C4-2B (cell line): ENCODE measurements around the gene SYNE2.

Source experiments
- H3K27ac ChIP-seq: fragments of 450-650 bp; 2 replicates; pipeline ENCODE4 v1.5.1; 2017
- CTCF ChIP-seq: fragments of 450-650 bp; conservative IDR thresholded peaks from 2 replicates; pipeline ENCODE4 v1.5.1; 2017; ENCODE audit warnings: mild to moderate bottlenecking
- ZFX ChIP-seq: fragments of 450-650 bp; IDR thresholded peaks from 2 replicates; pipeline ENCODE4 v1.6.1; 2017

SYNE2 gene

DNA sequence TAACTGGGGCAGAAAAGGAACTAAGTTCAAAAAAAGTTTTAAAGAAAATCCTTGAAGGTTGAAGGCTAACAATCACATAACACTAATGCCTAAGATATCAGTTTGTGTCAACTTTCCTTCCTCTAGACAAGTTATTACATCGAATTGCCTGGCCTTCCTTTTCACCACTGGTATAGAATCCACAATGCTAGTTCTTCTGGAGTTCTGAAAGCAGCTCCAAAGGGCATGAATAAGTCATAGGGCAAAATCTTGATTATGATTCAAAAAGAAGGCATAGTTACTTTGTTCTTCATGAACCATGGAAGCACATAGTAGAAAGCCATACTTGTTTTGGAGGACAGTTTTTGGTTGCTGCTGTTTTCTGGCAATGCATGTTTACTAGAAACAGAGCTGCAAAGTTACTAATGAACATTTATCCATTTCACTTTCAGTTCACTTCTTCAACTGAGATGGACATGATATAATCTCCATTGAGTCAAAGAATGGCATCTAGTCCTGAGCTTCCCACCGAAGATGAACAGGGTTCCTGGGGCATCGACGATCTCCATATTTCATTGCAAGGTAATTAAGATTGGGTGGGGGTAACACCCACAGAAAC, 56.0 kb downstream of the SYNE2 start:
- H3K27ac ChIP-seq: no peak overlapping the region
- TF ChIP-seq ZFX: no peak
- TF ChIP-seq CTCF: no peak

DNA sequence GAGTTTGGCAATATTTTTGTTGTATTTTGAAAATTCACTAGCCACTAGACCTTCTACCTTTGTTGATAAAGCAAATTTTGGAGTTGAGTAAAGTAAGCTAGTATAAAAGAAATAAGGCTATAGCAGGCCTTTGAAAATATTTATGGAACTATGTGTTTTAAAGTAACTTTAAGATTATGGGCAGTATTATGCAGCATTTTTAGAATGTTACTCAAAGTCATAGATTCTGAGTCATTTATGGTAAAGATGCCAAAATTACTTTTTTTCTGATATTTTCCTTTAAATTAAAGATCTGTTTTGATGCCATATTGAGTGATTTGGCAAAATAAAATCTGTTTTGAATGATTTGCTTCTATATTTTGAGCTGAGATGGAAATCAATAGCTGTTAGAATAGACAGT, 57.2 kb downstream of the SYNE2 start:
- no peak for TF ChIP-seq ZFX
- TF ChIP-seq CTCF: no peak
- H3K27ac ChIP-seq: no peak overlapping the region

DNA sequence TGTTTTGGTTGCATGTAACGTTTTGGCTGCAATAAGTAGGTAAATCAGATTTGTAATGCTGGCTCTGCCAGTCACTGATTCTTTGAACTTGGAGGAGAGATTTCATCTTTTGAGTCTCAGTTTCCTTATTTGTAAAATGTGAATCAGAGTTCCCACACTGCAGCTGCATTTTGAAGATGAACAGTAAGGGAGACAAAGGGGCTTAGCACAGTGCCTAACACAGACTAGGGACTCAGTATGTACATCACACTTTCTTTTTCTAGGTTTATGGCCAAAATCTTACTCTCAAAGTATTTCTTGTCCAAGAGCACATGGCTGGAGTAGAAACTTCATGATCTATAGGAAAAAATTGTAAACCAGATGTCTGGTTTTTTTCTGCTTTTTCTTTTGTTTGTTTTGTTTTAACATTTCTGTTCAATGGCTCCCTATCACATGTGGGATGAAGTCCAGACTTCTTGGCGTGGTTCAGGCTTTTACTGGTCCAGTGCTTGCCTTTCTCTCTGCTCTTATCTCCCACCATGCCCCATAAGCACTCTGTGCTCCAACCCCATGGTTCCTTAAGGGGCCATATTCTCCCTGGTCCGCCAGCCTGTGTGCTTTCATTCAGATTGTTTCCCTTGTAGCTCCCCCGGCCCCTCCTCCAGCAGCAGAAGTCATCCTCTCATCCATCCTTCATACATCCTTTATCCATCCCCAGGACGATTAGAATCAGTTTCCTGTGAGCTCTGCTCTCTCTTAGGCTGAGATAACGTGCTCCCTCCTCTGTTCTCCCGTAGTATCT, 58.0 kb downstream of the SYNE2 start:
- no peak for TF ChIP-seq ZFX
- TF ChIP-seq CTCF: no peak

DNA sequence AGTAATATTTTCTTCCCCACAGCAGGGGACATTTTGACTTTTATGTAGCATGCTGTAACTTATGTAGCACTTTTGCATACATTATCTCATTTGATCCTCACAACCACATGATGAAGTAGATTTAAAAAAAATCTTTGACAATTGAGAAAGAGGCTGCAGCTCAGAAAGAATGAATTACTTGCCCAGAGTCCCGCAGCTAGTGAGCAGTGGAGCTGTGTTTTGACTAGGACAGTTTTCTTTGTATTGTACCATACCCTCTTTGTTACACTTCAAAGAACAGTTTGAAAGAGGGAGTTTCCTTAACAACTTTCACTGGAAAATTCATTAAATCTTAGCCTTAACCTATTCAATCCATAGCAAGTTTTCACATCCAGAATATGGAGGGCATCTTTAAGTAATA, 58.6 kb downstream of the SYNE2 start:
- TF ChIP-seq CTCF: no peak
- TF ChIP-seq ZFX: no peak
- no peak overlapping the region for H3K27ac ChIP-seq

More for the DNA sequence above, 58.0 kb downstream of the SYNE2 start:
- H3K27ac ChIP-seq: no peak overlapping the region

DNA sequence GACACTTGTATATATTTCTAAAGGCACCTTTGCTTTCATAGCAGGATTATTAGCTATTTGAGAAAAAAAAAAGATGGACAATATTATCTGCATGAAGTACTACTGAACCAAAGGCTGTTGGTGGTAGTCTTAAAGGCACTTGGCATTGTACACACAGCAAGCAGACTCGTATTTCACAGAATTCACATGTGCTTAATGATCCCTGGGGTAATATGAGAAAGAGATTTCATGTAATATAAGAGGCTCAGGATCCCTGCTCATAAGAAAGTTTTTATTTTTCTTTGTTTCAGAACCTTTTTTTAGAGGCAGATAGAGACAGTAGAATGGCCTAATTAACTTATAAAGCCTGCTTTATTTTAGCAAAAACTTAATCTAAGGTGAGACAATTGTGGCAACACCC, 59.5 kb downstream of the SYNE2 start:
- no peak for TF ChIP-seq CTCF
- no peak for TF ChIP-seq ZFX

DNA sequence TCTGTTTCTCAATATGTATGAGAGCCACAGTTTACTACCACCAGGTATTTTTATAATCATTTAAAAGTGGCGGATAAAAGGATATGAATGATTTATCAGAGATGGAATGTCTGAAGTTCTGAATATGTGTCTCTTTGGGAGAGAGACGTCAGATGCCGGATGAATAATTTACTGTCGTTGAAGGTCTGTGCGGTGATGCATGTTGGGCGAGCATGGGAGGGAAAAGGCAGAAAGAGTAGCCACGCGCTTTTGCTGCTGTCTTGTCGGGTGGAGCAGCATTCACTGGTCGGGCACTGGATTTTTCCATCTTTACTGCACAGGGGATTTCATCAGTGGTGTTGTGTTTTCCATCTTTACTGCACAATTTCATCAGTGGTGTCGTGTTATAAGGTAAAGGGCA, 65.6 kb downstream of the SYNE2 start:
- no peak overlapping the region for H3K27ac ChIP-seq
- TF ChIP-seq CTCF: no peak
- no peak for TF ChIP-seq ZFX

More for the DNA sequence above, 59.5 kb downstream of the SYNE2 start:
- no peak overlapping the region for H3K27ac ChIP-seq

DNA sequence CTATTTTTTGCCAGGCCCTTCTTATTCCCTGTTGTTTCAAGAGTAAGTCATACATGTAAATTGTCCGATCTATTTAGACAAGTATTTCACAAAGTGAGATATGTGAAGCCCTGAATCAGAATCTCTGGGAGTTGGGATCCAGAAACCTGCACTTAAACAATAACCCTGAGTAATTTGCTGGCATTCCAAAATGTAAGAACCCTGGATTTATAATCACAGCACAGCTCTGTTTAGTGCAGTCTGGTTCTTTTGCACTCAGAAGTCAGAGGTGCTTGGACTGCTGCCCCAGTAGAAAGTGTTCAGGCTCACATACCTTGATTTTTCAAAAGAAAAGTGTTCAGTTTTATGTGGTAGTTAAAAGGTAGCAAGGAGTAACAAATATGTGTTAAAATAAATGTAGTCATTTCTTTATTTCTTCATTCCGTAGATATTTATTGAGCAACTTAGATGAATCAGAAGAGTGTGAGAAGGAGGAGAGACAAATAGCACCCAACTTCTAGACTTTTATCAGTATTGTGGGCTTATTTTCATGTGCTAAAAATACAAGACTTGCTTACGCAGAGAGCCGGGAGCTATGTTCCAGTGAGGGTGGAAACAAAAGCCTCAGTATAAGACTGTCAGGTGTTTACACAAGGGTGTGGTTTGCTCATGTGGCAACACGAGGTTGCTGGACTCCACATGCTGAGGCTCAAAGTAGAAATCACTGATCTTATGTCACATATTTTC, 70.1 kb downstream of the SYNE2 start:
- H3K27ac ChIP-seq: no peak overlapping the region
- TF ChIP-seq CTCF: no peak
